Cerebellar nuclear complex (tissue), 1 donor: Measurements from ENCODE around the gene SAV1.
A peak's percentile ranks its signal among the peaks of the same experiment; 100 is the strongest.
"Not testable (repeated sequence)": the region's sequence is repeated elsewhere in the genome, so short reads cannot be mapped to it uniquely, and the experiment has no call there.

Experiments
- DNase-seq, 2 experiments: peaks; one replicate each; lab custom pipeline; 2025; lab: John Stamatoyannopoulos, UW

The SAV1 gene

DNA sequence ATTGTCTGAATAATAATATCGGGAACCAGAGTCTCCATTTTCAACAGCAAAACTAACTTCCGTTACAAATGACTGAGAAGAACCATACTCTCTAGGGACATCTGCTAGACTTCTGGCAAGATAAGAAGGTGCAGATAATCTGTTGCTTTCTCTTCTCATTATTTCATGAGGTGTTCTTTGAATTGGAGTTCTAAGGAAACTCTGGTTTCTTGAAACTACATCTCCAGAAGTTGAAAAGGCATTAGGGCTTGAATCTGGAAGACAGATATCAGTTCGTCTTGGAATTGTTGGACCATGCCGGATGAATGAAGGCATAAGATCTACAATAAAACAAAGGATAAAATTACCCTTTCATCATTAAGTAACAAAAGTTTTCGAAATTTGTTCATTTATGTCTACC, 2.8 kb downstream of the SAV1 start:
- DNase-seq: not testable (repeated sequence)

GRCh38 chr14:50664579-50664978, 3.5 kb downstream of the SAV1 start:
- not testable (repeated sequence) for DNase-seq

DNA sequence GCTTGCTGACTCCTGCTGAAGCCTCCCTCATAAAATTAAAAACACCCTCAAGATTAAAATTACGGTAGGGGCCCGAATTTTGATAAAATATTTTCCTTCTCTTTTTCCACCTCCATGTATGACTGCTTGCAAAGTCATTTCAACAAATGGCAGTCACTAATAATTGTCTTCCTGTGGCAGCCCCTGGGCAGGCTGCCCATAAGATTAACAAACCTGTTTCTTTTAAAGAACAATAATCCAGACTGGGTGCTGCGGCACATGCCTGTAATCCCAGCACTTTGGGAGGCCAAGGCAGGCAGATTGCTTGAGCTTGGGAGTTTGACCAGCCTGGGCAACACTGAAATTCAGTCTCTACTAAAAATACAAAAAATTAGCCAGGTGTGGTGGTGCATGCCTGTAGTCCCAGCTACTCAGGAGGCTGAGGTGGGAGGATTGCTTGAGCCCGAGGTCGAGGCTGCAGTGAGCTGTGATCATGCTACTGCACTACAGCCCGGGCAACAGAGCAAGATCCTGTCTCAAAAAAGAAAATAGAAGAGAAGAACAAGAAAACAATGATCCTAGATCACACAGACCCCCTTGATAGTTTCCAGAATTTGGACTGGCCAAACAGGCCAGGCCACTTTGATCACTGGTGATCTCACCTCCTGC, 8.7 kb downstream of the SAV1 start:
- no peak for DNase-seq

- DNase-seq: no peak
Observed at GRCh38 chr14:50658203-50658602, 9.9 kb downstream of the SAV1 start.

GRCh38 chr14:50657753-50658152, 10.4 kb downstream of the SAV1 start:
- DNase-seq: no peak

- no peak for DNase-seq
Observed at GRCh38 chr14:50656776-50657175, 11.3 kb downstream of the SAV1 start.

- no peak for DNase-seq
Observed at GRCh38 chr14:50649691-50650090, 18.4 kb downstream of the SAV1 start.

GRCh38 chr14:50647753-50648152, 20.4 kb downstream of the SAV1 start:
- DNase-seq: no peak

DNA sequence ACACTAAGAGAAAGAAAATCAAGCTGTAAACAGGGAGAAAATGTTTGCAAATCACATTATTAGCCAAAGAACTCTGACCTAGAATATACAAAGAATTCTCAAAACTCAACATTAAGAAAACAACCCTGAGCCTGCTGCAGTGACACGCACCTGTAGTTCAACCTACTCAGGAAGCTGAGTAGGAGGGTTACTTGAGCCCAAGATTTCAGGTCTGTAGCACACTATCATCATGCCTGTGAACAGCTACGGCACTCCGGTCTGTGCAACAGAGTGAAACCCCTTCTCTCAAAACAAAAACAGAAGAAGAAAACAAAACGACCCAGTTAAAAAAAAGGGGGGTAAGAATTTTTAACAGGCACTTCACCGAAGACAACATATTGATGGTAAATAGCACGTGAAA, 20.8 kb downstream of the SAV1 start:
- DNase-seq: no peak

GRCh38 chr14:50635141-50635540, 33.0 kb downstream of the SAV1 start:
- DNase-seq: no peak

DNA sequence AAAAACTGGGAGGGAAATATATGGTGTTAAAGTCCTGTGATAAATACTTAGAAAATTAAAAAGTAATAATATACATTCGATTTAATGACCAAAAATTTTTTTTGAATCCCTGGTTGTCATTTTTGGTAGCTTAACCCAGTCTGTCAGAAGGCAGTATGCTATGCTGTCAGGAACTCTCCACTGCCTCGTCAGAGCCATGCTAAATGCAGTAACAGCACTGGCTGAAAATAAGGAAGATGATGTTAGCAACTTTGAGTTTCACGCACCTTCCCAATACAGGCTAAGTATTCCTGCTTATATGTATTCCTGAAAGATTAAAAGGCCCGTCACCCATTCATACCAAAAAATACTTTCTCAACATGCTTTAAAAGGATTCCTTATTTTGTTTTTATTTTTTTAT, 34.2 kb downstream of the SAV1 start:
- DNase-seq: no peak

GRCh38 chr14:50631408-50631821, 36.7 kb downstream of the SAV1 start:
- DNase-seq: no peak

DNA sequence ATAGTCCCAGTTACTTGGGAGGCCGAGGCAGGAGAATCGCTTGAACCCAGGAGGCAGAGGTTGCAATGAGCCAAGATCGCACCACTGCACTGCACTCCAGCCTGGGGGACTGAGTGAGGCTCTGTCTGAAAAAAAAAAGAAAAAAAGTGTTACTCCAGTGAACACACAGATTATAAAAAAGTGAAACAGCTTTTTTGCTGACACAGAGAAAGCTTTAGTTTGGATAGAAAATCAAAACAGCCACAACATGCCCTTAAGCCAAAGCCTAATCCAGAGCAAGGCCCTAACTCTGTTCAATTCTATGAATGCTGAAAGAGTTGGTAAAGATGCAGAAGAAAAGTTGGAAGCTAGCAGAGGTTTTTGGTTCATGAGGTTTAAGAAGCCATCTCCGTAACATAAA, 43.2 kb downstream of the SAV1 start:
- not testable (repeated sequence) for DNase-seq

DNA sequence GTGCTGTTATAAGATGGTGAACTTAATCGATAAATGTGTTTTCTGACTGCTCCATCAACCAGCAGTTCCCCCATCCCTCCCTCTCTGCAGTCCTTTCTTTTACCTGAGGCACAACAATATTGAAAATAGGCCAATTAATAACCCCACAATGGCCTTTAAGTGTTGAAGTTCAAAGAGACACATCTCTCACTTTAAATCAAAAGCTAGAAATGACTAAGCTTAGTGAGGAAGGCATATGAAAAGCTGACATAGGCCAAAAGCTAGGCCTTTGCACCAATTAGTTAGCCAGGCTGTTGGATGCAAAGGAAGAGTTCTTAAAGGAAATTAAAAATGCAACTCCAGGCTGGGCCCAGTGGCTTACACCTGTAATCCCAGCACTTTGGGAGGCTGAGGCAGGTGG, 43.7 kb downstream of the SAV1 start:
- no peak for DNase-seq

GRCh38 chr14:50622978-50623377, 45.1 kb downstream of the SAV1 start:
- DNase-seq: no peak

- DNase-seq: no peak
Observed at GRCh38 chr14:50620341-50620740, 47.8 kb downstream of the SAV1 start.

DNA sequence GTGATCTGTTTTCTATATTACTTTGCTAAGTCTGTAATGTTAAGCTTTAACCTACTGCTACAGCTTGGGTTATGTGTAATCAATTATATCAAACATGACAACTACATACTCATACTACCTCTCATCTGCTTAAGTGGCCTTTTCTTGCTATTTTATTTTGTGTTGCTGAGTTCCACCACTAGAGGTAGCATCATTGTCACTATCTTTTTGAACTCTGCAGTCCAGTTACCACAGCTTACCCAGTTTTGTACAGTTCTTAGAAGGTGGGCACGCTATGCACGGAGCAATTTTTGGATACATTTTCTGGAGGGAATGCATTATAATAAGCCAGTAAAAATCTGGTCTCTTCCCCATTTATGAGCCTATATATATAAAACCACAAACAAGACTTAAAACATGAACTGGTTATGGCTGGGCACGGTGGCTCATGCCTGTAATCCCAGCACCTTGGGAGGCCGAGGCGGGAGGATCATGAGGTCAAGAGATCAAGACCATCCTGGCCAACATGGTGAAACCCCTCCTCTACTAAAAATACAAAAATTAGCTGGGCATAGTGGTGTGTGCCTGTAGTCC, 48.5 kb downstream of the SAV1 start:
- no peak for DNase-seq

- no peak for DNase-seq
Observed at GRCh38 chr14:50616275-50616674, 51.8 kb downstream of the SAV1 start.

GRCh38 chr14:50615552-50615951, 52.6 kb downstream of the SAV1 start:
- DNase-seq: no peak

DNA sequence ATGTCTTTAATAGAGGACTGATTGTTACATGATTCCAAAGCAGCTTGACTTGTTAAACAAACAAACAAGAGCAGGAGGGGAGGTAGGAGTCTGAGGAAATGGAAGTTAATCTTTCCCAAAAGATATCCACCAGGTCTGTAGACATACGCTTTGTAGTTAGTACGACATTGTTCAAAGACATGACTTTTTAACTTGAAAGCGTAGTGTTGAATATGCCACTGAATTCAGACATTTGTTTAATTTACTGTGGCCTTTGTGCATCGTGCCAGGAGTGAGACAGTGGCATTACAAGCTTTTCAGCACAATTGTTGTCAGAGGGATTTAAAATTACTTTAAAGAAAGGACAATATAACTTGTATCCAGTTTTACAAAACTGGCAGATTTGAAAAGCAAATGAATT, 53.0 kb downstream of the SAV1 start:
- DNase-seq: no peak

- peak in 1 of 2 experiments; percentile 22 for DNase-seq
Observed at GRCh38 chr14:50612806-50613205, 55.3 kb downstream of the SAV1 start.

- DNase-seq: no peak
Observed at GRCh38 chr14:50610465-50610864, 57.6 kb downstream of the SAV1 start.

GRCh38 chr14:50608302-50608851, 59.7 kb downstream of the SAV1 start:
- DNase-seq: no peak

DNA sequence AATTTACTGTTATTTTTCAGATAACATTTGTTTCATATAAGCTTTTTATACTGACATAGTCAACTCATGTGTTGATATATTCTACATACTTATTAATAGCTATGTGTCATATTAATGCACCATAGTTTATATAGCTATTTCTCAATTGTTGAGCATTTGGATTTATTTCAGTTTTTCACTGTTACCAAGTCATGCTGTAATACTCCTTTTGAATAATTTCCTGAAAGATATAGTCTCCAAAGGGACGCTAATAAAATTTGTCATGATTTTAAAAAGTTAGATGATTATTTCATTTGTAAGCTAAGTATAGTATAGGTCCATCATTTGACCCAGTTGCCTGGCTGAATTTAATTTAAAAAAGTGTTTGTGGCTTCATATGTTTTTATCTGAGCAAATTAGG, 60.3 kb downstream of the SAV1 start:
- DNase-seq: no peak
